ENCODE measurements around the gene RGS6. TPM values are rescaled to one million over a fixed set of nuclear protein-coding genes. Genes with fewer than 3 reads are reported as not detected.
"Not testable (repeated sequence)": the region's sequence is repeated elsewhere in the genome, so short reads cannot be mapped to it uniquely, and the experiment has no call there.

The RGS6 gene
- total RNA-seq, 1 donor from 2014 or later, result 26.1 TPM

DNA sequence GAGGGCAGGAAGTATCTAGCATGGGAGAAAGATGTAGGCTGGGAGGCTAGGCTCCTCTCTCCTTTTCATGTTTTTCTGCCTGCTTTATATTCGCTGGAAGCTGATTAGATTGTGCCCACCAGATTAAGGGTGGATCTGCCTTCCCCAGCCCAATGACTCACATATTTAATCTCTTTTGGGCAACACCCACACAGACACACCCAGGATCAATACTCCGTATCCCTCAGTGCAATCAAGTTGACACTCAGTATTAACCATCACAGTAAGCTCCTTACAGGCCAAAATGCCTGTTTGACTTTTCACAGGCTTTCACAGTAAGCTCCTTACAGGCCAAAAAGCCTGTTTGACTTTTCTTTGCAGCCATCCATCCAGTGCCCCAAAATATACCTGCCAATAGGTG is 9.4 kb downstream of the RGS6 start:
- DNase-seq; ATAC-seq (ENCODE audit: poor library complexity); intact Hi-C loops (cut with DNase I): not testable (repeated sequence)

DNA sequence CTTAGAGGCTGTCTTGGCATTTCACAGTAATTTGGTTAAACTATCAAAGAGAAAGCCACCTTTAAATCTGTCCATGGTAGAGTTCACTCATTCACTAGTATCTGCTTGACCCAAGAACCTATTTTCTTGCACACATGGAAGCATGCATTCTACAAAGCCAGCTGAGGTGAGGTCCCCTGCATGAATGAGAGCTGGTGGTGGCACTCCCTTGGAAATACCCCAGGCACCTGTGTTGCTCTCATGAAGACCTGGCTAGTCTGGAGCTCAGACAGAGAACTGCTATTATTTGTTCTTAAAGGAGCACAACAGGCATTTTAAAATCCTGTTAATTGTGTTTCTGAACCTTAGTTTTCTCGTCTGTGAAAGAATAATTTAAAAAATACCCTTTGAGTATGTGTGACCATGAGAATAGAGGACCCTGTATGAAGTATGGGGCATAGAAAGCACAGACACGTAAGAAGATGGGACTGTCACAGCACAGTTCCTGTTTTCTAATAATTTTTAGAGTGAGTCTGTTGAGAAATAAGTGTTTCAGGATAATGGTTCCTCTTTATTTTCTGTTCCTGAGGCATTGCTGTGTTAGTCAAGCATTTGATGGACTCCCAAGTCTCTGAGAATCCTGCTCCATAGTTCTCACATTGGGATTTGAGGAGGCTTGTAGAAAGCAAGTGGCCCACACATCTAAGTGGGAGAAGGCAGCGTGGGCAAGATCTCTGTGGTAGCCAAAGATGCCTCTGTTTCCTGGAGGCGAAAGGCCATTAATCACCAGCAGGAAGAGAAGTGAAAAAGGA is 10.9 kb downstream of the RGS6 start:
- intact Hi-C loops (cut with DNase I), result no loop called here
- DNase-seq, result no peak
- no peak for ATAC-seq (ENCODE audit: poor library complexity)

DNA sequence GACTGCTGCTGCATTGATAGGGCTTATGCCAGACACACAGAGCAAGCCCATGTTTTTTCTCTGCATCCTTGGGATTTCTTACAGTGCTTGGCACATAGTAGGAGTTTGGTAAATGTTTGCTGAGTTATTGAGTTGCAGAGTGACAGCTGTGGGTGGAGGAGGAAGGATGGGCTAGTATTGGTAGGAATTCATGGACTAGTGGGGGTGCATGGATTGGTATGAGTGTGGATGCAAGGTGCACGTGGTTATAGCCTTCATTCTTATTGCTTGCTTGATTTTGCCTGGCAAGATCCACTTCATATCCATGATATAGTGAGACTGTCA is 11.4 kb downstream of the RGS6 start:
- DNase-seq (no peak), ATAC-seq (ENCODE audit: poor library complexity) (no peak)
- intact Hi-C loops (cut with DNase I), result no loop called here

DNA sequence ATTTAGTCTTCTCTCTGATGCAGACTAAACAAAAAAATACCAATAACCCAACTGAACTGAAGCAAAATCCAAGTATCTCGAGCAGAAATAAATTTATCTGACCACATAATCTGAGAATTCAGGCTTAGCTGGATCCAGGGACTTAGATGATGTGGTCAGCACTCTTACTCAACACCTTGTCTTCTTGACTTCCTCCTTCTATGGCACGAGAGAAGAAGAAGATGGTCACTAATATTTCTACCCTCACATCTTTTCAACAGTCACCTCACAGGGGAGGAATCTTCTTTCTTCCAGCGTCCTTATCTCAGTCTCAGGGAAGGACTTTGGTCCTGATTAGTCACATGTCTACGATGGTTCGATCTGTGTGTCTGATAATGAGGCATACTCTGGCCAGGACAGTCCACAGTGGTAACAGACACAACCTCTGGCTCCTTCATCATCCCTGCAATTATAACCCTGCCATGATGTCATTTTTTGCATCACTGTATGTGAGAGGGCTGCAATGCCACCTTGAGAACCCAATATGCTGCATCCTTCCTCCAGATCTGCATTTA is 15.8 kb downstream of the RGS6 start:
- no peak for DNase-seq
- intact Hi-C loops (cut with DNase I), result no loop called here
- no peak for ATAC-seq (ENCODE audit: poor library complexity)

DNA sequence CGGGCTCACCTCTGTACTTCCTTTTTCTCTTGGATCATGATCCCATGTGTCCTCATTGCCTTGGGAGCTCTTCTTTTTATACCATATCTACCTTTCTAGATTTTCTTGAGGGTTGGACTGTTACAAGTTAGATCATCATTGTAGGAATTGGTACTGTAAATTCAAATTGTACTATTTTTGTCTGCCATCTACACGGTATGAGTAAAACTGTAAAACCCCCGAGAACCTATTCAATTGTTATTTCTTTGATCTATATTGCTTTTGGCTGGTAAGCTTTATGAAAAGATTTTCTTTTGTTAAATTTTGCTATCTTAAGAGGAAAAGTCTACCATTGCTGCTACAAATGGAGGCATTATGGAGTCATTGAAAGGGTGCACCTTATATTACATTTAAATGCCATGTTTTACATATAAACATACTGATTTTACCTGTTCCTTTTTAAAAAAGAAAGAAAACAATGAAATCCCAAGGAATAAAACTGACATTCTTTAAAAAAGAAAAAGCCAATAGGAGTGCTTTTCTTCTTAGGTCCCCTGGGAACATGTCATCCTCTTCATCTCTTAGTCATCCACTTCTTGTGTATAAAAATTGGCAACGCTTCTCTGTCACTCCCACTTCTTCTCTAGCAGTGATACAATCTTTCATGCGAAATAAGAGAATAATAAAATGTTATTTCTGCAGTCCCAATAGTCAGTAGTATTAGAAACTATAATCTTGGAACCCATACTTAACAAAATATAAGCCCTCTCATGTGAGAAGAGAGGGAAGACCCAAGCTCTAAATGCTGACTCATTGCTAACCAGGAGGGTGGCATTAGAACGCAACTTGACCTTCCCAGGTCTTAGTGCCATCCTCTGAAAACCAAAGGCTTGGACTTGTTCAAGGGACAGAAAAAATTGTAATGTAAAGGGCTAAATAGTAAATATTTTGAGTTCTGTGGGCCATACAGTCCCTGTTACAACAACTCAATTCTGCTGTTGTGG is 20.4 kb downstream of the RGS6 start:
- ATAC-seq (ENCODE audit: poor library complexity) (no peak), DNase-seq (no peak)
- intact Hi-C loops (cut with DNase I), result no loop called here

DNA sequence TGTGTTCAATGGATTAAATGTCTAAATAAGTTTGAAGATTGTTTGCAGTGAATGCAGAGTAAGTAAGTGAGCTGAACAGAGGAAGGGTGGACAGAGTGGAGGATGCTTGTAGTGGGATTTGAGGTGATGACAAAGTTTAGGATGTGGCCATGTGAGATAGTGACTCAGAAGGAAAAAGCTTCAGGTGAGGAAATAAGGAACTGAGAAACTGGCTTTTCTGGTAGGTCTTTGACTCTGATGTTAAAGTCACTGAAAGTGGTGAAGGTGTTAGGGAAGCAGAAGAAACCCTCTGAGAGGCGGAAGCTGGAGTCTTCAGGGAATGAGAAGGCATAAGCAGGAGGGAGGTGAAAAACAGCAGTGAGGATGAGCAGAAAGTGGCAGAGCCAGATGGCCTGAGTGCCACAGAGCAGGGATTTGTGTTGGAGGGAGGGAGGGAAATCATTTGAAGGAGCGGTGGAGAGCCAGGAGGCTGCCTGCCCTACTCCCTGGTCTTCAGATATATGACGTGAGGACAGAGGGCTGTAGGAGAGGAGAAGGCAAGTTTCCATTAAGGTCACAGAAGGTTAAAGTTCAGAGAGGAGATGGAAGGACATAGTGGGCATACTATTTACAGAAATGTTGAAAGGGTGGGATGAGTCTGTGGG is 24.8 kb downstream of the RGS6 start:
- DNase-seq, result no peak
- no peak for ATAC-seq (ENCODE audit: poor library complexity)
- intact Hi-C loops (cut with DNase I), result no loop called here

DNA sequence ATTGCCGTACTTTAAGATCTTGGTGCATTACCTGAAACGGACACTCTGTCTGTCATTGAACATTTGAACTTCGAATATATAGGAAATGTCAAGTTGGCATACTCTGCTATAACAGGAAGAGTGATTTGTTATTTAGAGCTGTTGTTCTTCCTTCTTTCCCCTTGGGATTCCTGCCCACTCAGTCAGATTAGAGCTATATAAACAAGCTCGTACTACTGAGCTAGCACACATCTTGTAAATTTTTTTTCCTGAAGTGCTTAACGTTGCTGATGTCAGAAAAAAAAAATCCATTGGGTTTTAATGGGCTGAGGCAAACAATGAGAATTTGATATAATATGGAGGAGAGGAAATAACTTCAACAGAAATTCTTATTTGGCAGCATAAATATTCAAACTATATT is 26.8 kb downstream of the RGS6 start:
- DNase-seq, result no peak
- ATAC-seq (ENCODE audit: poor library complexity), result no peak
- intact Hi-C loops (cut with DNase I), result no loop called here

DNA sequence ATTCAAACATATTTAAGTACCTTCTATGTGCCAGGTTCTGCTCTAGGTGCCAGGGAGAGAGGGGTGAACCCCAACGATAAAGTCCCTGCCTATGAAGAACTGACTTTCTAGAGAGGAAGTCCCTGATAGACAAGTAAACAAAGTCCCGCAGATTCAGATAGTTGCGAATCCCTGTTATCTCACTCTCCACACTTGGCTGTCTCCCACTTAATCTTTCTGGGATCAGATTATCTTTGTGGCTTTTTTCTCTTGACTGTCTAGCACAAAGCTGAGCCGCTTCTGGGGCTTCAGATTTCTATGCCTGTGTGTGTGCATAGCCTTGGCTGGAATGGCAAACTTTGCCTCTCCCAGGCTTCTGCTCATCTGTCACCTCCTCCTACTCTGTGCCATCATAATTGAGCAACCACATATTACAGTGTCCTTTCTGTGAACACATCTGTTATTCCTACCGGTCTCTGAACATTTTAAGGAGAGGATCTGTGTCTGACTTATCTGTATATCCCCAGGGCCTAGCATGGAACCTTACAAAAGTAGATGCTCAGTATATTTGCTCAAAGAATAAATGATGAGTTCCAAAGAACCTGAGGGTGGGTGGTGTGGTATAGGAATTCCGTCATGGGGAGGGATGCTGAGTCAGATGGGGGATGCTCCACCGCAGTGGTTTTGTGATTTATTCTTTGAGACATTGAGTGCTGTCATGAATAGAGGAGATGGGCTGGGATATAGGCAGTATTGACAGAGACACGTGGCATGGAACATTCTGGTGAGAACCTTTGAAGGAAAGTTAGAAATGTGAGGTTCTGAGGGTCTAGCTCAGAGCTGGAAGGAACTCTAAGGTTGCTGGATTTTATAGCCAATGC is 28.5 kb downstream of the RGS6 start:
- DNase-seq, result no peak
- ATAC-seq (ENCODE audit: poor library complexity), result no peak
- intact Hi-C loops (cut with DNase I), result no loop called here

DNA sequence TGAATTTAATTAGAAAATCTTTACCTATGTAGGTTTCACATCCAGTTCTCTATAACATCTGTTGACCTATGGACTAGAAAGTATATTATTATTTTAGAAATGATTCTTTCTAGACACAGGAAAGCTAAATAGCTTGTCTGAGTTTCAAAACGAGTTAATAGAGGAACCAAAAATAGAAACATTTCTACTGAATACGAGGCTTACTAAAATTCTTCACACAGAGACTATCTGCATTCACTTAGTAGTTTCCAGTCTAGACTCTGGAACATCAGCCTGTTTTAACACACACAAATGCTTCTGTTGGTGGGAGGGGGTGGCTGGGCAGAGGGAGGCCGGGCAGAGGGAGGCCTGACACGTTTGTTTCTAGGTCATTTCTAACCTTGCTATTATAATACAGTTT is 29.7 kb downstream of the RGS6 start:
- DNase-seq (no peak), ATAC-seq (ENCODE audit: poor library complexity) (no peak)
- intact Hi-C loops (cut with DNase I), result no loop called here

DNA sequence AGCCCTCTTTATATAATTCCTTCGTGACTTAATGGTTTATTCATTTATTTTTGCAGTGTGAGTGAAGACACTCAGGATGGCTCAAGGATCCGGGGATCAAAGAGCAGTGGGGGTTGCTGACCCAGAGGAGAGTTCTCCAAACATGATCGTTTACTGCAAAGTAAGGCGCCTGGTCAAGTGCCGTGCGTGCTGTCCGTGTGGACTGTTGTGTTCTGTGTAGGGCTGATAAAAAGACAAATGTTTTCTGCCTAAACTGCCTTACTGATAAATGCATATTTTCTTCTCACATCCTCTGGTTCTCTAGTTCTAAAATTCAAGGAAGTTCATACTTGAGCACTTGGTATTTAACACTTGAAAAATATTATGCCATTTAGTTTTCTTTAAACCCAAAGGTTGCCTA is 32.5 kb downstream of the RGS6 start:
- ATAC-seq (ENCODE audit: poor library complexity), result no peak
- intact Hi-C loops (cut with DNase I), result no loop called here
- no peak for DNase-seq

DNA sequence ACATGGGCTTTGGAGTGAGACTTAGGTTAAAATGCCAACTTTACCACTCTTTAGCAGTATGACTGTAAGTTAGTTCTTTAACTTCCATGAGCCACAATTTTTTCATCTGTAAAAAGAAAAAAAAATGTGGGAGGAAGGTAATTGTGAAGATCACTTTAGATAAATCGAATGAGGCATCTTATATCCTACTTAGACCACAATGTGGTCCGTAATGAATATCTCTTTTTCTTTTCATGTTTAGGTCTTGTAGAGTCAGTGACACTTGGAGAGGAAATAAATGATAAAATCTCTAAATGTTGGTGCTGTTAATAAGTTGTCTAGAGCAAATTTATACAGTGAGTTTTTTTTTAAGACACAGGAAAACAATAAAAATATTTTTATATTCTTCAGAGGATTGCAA is 34.3 kb downstream of the RGS6 start:
- ATAC-seq (ENCODE audit: poor library complexity) (no peak), DNase-seq (no peak)
- intact Hi-C loops (cut with DNase I), result no loop called here

DNA sequence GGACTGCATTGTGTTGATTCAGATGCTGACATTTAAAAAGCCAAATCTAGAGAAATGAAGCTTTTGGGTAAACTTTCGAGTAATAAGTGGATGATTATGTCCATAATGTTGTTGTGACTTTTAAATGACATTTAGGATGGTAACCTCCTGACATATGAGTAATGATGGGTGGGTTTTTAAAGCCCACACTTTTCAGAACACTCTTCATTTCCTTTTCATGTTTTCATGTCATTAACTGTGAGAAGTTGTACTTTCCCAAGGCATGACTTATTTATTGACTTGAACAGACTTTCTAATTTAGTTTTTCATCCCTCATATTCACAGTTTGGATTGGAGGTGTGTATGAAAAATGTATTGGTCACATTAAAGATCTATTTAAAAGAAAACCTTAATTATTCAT is 35.5 kb downstream of the RGS6 start:
- intact Hi-C loops (cut with DNase I), result no loop called here
- DNase-seq, result no peak
- ATAC-seq (ENCODE audit: poor library complexity), result no peak

DNA sequence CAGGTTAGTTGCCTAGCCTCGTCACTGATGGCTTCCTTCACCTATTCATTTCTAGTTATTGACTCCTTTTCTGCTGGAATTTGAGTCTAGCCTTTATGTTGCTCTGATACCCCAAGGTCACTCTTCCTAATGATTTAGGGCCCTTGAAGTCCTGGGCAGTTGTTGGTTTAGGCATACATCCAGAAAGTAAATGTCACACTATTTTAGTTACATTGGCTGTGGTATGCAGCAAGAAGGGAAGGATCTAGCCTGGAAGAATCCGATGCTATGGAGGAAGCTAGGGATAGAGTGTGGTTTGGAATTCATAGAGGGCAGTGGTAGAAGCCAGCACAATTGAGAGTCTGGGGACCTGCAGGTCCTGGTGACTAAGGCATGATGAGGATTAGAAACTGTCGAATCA is 38.0 kb downstream of the RGS6 start:
- ATAC-seq (ENCODE audit: poor library complexity) (peak; percentile 42), DNase-seq (no peak)
- intact Hi-C loops (cut with DNase I), result no loop called here

DNA sequence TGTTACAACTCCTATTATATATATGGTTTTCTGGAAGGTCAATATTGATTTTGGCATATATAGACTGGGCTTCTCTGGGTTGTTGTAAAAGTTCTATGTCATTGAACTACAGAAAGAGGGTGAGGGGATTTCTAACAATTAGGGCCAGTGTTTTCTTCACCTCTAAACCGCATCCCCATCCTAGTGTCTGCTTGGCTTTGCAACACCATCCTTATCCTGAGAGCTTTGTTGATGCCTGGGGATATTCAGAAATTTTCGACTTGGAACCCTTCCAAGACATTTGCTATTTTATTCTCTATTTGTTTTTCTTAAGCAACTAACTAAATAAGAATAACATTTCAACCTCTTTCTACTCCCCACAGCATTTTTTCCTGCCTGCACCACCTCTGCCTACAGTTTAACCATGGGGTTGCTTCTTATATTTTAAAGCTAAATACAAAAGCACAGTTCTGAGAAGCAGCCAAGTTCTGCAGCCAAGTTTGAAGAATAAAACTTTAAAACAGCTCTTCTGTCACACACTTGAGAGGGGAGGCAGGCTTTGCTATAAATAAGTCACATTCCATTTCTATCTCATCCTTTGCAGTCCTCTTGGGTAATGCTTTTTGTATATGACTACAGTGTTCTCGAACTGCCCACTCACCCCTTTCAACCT is 53.4 kb downstream of the RGS6 start:
- intact Hi-C loops (cut with DNase I), result no loop called here
- DNase-seq (no peak), ATAC-seq (ENCODE audit: poor library complexity) (peak; percentile 80)

DNA sequence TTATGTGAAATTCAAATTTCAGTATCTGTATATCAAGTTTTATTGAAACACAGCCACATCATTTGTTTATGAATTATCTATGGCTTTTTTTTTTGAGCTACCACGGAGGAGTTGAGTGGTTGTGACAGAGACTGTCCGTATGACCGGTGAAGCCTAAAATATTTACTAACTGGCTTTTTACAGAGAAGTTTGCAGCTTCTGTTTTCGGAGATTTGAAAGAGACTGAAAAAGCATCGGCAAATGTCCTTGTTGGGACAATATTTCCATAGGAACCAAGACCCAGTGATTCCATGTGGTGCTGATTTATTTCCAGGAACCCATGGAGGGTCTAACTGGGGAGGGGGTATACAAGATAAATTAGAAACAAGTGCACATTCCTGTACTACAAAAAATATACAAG is 56.2 kb downstream of the RGS6 start:
- no peak for DNase-seq
- no peak for ATAC-seq (ENCODE audit: poor library complexity)
- intact Hi-C loops (cut with DNase I), result no loop called here

DNA sequence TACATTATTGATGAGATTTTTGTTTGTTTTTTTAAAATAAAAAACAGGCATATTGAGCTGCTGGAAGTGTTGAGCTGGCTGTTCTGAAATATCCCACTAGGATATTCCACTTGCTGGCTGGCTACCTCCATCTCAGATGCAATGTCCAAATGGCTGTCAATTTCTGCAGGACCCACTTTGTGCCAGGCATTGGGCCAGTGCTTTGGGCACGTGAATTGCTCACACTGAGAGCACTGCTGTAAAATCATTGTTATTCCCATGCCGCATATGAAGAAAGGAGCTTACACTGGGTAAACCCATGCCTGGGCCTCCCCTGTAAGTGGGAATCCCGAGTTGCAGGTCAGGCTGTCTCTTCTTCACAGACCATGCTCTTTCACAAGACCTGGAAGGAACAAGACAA is 56.7 kb downstream of the RGS6 start:
- DNase-seq, result peak; percentile 57
- peak; percentile 55 for ATAC-seq (ENCODE audit: poor library complexity)
- intact Hi-C loops (cut with DNase I), result no loop called here

DNA sequence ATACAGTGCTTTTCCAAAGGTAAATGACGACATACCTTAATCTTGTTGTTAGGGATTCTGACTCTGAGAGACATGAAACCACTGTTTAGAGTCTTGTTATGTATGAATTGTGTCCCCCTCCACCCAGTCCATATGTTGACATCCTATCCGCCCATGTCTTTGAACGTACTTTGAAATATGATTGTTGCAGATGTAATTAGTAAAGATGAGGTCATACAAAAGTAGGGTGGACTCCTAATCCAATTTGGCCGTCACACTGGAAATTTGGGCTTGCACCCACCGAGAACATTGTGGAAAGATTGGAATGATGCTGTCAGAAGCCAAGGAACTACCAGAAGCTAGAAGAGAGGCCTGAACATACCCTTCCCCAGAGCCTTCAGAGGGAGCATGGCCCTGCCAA is 62.2 kb downstream of the RGS6 start:
- intact Hi-C loops (cut with DNase I), result no loop called here
- ATAC-seq (ENCODE audit: poor library complexity) (no peak), DNase-seq (no peak)

DNA sequence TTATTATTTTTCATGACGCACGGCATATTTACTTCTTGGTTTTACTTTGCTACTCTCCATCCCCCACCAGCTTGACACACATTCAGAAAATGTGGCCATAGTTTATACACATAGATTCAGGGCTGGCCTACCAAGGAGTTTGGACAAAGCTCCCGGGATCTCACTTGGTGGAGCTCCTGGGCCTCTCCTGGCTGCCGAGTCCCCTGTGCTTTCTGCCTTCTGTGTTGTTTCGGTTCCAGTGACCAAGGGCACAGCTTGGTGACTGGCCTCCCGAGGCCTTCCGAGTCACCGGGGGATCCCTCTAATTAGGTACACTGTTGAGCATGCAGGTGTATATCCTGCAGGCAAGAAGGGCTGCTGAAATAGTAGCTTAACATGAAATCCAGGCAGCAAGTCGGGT is 63.5 kb downstream of the RGS6 start:
- no peak for DNase-seq
- no peak for ATAC-seq (ENCODE audit: poor library complexity)

More for the DNA sequence above, 63.5 kb downstream of the RGS6 start:
- intact Hi-C loops (cut with DNase I), result no loop called here

All from Right ventricle myocardium superior (tissue), 1 donor.